GM12878 (cell line): Measurements from ENCODE around the gene MRGPRG.

ENCODE experiments used
- BRCA1 ChIP-seq: IDR thresholded peaks from 2 replicates; pipeline ENCODE4 v1.6.1; 2011; ENCODE audit warnings: low read depth, low read length, improper control_type of control experiment
- CTCF ChIP-seq, 3 experiments: IDR thresholded peaks in 2 of 3; conservative IDR thresholded peaks in 1 of 3; 2 replicates each; pipeline ENCODE4 v1.5.1; 2011; ENCODE audit warnings: low read depth in 3 of 3, low read length in 3 of 3, mild to moderate bottlenecking in 3 of 3, control low read depth in 2 of 3, moderate library complexity in 2 of 3, inconsistent platforms in 1 of 3, mixed read lengths in 1 of 3; ENCODE audit not compliant: control insufficient read depth in 2 of 3, insufficient read depth in 1 of 3; ENCODE audit errors: extremely low read depth in 1 of 3
- HCFC1 ChIP-seq: fragments of 150-350 bp; IDR thresholded peaks from 2 replicates; pipeline ENCODE4 v1.6.1; 2014; ENCODE audit warnings: low read length
- LARP7 ChIP-seq: fragments of 450-650 bp; IDR thresholded peaks from 2 replicates; pipeline ENCODE4 v1.6.1; 2017; ENCODE audit warnings: mild to moderate bottlenecking
- POLR2A ChIP-seq: IDR thresholded peaks from 2 replicates; pipeline ENCODE4 v1.6.1; 2011; ENCODE audit warnings: low read depth, mild to moderate bottlenecking, low read length
- POLR2AphosphoS5 ChIP-seq: IDR thresholded peaks from 2 replicates; pipeline ENCODE4 v1.6.1; 2011; ENCODE audit warnings: mild to moderate bottlenecking, low read length, inconsistent platforms
- RAD21 ChIP-seq: IDR thresholded peaks from 2 replicates; pipeline ENCODE4 v1.6.1; 2011; ENCODE audit warnings: mild to moderate bottlenecking, low read depth, low read length, moderate library complexity; ENCODE audit not compliant: insufficient read depth
- REST ChIP-seq: IDR thresholded peaks from 2 replicates; pipeline ENCODE4 v1.6.1; 2012; ENCODE audit warnings: mild to moderate bottlenecking, low read depth, low read length
- SMARCA5 ChIP-seq: fragments of 450-650 bp; IDR thresholded peaks from 2 replicates; pipeline ENCODE4 v1.6.1; 2017; ENCODE audit warnings: mild to moderate bottlenecking
- ZNF592 ChIP-seq: fragments of 450-650 bp; IDR thresholded peaks from 2 replicates; pipeline ENCODE4 v1.6.1; 2017; ENCODE audit warnings: mild to moderate bottlenecking, moderate library complexity

GRCh38 chr11:3245071-3245470 lies 26.5 kb upstream of the MRGPRG start:
- TF ChIP-seq POLR2A (no peak), REST (no peak), LARP7 (no peak), CTCF (IDR thresholded peaks at IDR 0.05 in 2 of 3, conservative IDR thresholded peaks at IDR 0.05 in 1 of 3; ENCODE audit: control insufficient read depth in 2 of 3, extremely low read depth in 1 of 3, insufficient read depth in 1 of 3, low read depth in 3 of 3, low read length in 3 of 3) (no peak), BRCA1 (no peak), HCFC1 (no peak), SMARCA5 (no peak), RAD21 (no peak), ZNF592 (no peak), POLR2AphosphoS5 (no peak)
